PC-3 (cell line): ENCODE results near the gene ANGPT4.

Experiments
- CTCF ChIP-seq: fragments of 300-600 bp; sonication (generic); conservative IDR thresholded peaks from 2 replicates; pipeline ENCODE4 v1.5.1; 2017; ENCODE audit warnings: antibody characterized with exemption, low read depth, mild to moderate bottlenecking, low read length
- EZH2 ChIP-seq: fragments of 300-600 bp; sonication (generic); IDR thresholded peaks from one replicate; pipeline ENCODE4 v1.6.1; 2017; ENCODE audit warnings: antibody characterized with exemption, mild to moderate bottlenecking, low read length; ENCODE audit not compliant: unreplicated experiment

GRCh38 chr20:913306-913849 is 2.8 kb downstream of the ANGPT4 start:
- TF ChIP-seq CTCF (no peak), EZH2 (no peak)
